Measurements from ENCODE around the gene WDFY2.

DNA sequence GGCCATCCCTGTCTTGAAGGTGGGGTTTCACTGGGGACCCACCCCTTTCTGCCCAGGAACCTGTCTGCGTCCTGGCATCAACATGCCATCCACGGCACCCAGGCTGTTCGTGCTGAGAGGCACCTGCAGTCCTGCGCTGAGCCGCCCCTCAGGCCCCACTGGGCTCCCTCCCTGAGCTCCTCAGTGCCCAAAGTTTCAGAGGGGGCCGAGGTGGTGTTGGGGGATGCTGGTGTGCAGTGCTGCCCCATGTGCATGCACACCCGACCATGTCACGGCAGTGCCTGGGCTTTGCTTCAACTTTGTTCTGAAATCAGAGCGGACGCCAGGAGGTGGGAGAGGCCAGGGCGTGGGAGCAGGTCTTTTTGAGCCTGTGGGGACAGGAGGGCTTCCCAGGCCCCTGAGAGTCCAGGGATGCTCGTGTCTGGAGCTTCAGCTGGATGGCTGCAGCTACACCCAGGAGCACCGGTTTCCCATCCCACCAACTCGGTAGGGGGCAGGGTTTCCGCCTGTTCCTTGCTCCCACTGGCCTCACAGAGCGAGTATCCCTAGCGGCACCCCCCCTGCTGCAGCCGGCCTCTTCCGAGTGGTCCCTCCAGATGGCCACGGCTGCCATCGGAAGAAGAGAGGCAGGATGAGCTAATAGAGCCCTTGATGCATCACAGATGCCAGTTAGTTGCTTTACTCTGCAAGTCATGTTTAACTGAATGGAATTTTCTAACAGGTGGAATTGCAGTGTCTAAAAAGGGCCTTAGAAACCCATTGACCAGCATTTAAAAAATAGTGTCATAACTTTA is 44.0 kb downstream of the WDFY2 start:
- TF ChIP-seq, protein P1, sequence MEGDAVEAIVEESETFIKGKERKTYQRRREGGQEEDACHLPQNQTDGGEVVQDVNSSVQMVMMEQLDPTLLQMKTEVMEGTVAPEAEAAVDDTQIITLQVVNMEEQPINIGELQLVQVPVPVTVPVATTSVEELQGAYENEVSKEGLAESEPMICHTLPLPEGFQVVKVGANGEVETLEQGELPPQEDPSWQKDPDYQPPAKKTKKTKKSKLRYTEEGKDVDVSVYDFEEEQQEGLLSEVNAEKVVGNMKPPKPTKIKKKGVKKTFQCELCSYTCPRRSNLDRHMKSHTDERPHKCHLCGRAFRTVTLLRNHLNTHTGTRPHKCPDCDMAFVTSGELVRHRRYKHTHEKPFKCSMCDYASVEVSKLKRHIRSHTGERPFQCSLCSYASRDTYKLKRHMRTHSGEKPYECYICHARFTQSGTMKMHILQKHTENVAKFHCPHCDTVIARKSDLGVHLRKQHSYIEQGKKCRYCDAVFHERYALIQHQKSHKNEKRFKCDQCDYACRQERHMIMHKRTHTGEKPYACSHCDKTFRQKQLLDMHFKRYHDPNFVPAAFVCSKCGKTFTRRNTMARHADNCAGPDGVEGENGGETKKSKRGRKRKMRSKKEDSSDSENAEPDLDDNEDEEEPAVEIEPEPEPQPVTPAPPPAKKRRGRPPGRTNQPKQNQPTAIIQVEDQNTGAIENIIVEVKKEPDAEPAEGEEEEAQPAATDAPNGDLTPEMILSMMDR (IDR thresholded peaks at IDR 0.05), result no peak
- no peak for TF ChIP-seq POLR2A (IDR thresholded peaks at IDR 0.05)

All from body of pancreas (tissue), 4 donors.